Kidney (tissue), 14 donors: Measurements from ENCODE around the gene CKB. TPM values are rescaled to one million over a fixed set of nuclear protein-coding genes. Genes with fewer than 3 reads are reported as not detected.
A peak's percentile ranks its signal among the peaks of the same experiment; 100 is the strongest.

Experiments used
- DNase-seq, 5 donors: peaks; one replicate each; pipeline ENCODE4 v3.0.0-alpha.2; 2013 to 2020
- FAIRE-seq: peaks from 2 replicates; lab custom pipeline; 2012; peaks lifted over from hg19 to GRCh38; lab: Jason Lieb, UNC
- H3K27ac ChIP-seq, 2 donors: one replicate each; pipeline ENCODE4 v1.7.0; 2013; ENCODE audit warnings: low read depth in 2 of 2, low read length in 2 of 2, inconsistent platforms in 1 of 2
- H3K27me3 ChIP-seq: one replicate; pipeline ENCODE4 v1.7.1; 2013; ENCODE audit warnings: low read length, inconsistent platforms; ENCODE audit not compliant: control insufficient read depth, insufficient read depth
- H3K36me3 ChIP-seq, 3 donors: one replicate each; pipeline versions ENCODE4 v1.7.0 to v1.7.1; 2013; ENCODE audit warnings: low read length in 3 of 3, control low read depth in 1 of 3, inconsistent platforms in 1 of 3; ENCODE audit not compliant: insufficient read depth in 3 of 3, control insufficient read depth in 2 of 3
- H3K4me1 ChIP-seq, 3 donors: one replicate each; pipeline versions ENCODE4 v1.7.0 to v1.7.1; 2013; ENCODE audit warnings: low read length in 3 of 3, inconsistent platforms in 1 of 3, low read depth in 1 of 3; ENCODE audit not compliant: control insufficient read depth in 2 of 3, insufficient read depth in 2 of 3
- H3K4me3 ChIP-seq, 3 donors: one replicate each; pipeline versions ENCODE4 v1.7.0 to v1.8.1; 2013; ENCODE audit warnings: low read length in 3 of 3, control low read depth in 1 of 3, inconsistent platforms in 1 of 3
- H3K9ac ChIP-seq, 3 donors: one replicate each; pipeline versions ENCODE4 v1.7.0 to v1.7.1; 2013; ENCODE audit warnings: low read length in 3 of 3, control low read depth in 1 of 3, inconsistent platforms in 1 of 3
- H3K9me3 ChIP-seq, 3 donors: one replicate each; pipeline versions ENCODE4 v1.7.0 to v1.7.1; 2013; ENCODE audit warnings: low read length in 3 of 3, control low read depth in 1 of 3, inconsistent platforms in 1 of 3; ENCODE audit not compliant: control insufficient read depth in 2 of 3, insufficient read depth in 1 of 3
- intact Hi-C: fragments of 100-400 bp; cut with DNase I; formaldehyde crosslinking; loops from one replicate; pipeline ENCODE4 v1.11.1; 2022
- polyA plus RNA-seq: library from polyadenylated mRNA; stranded (reverse); fragments of 350-450 nt; fragmentation: Illumina TruSeq; extraction: RNeasy Lipid Tissue Mini Kit (QIAGEN cat#74804); gene quantifications from one replicate; pipeline ENCODE4 v1.2.3, GENCODE V29; 2014; ENCODE audit warnings: low read depth, low replicate concordance; ENCODE audit not compliant: insufficient read depth
- total RNA-seq: library from RNA; stranded (reverse); fragmentation: NEBNext Ultra II Directional; extraction: Animal tissue kit (Norgen Biotek cat#: 25700); gene quantifications from one replicate; pipeline ENCODE4 v1.2.1, GENCODE V29; 2021
- TF ChIP-seq, protein P1 (sequence below): IDR thresholded peaks from 3 replicates; pipeline ENCODE4 v1.5.1; 2012; ENCODE audit warnings: mild to moderate bottlenecking, moderate library complexity, borderline replicate concordance; ENCODE audit not compliant: insufficient read depth; ENCODE audit errors: extremely low read depth
- donor health status: control.
- donor health status: control.
- donor health status: control.
- donor health status: control.
- donor health status: control.
- donor health status: DM: yes; HTN: yes; CAD: no.
- donor health status: Normal renal cell carcinoma (clear cell type).

The CKB gene
- total and polyA plus RNA-seq, 2 donors from 2014 or later = 539 to 916 TPM

DNA sequence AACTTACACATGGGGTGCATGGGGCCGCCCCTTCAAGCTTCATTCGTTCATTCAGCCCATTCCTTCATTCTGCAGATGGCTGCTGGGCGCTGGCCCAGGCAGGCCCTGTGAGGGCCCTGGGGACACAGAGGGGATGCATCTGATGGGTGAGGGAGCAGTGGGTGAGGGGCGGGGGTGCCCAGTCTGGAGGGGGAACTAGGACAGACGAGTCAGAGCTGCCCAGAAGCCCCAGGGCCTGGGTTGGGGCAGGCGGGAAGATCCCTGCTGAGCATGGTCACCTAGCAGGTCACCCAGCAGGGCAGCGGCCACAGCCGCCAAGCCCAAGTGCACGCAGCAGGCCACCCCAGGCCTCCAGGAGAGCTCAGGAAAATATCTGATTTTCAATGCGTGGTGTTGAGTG lies 20.5 kb upstream of the CKB start:
- no peak for FAIRE-seq
- intact Hi-C loops = no loop called here

DNA sequence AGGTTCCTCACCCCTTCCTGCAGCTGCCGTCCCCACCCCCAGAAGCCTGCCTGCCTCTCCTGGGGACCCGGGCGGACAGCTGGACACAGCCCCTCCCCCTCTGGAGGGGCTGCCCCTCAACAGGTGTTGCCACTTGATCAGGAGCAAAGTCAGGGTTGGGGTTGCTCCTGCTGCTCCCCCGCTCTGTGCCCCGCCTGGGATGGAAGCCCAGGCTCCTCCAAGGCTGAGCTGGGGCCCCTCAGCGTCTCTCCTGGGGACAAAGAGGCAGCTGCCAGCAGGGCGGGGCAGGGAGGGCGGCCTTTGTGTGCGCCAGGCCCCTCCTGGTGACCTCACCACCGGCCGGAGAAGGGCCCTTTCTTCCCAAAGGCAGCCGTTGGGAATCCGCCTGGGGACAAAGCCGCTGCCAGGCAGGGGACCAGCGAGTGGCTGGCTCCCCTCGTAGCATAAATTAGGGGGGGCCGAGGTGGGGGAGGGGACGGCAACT lies 20.0 kb upstream of the CKB start:
- TF ChIP-seq, protein P1, sequence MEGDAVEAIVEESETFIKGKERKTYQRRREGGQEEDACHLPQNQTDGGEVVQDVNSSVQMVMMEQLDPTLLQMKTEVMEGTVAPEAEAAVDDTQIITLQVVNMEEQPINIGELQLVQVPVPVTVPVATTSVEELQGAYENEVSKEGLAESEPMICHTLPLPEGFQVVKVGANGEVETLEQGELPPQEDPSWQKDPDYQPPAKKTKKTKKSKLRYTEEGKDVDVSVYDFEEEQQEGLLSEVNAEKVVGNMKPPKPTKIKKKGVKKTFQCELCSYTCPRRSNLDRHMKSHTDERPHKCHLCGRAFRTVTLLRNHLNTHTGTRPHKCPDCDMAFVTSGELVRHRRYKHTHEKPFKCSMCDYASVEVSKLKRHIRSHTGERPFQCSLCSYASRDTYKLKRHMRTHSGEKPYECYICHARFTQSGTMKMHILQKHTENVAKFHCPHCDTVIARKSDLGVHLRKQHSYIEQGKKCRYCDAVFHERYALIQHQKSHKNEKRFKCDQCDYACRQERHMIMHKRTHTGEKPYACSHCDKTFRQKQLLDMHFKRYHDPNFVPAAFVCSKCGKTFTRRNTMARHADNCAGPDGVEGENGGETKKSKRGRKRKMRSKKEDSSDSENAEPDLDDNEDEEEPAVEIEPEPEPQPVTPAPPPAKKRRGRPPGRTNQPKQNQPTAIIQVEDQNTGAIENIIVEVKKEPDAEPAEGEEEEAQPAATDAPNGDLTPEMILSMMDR = no peak
- Histone ChIP-seq H3K27me3 (no peaks in the 10 kb centered on the region), H3K9ac (no peak overlapping the region), H3K4me3 (no peak overlapping the region), H3K4me1 (peaks cover 0 to 15% (median 0%) of the 10 kb centered on the region in 3 donors), H3K36me3 (no peaks in the 10 kb centered on the region), H3K27ac (no peak overlapping the region), H3K9me3 (no peaks in the 10 kb centered on the region)
- intact Hi-C loops = no loop called here
- DNase-seq = peak in 4 of 5 donors; percentile 65 to 87 (median 81)
- no peak for FAIRE-seq

More for the DNA sequence above, 20.5 kb upstream of the CKB start:
- TF ChIP-seq, protein P1 = no peak
- H3K9ac ChIP-seq = no peak overlapping the region
- peak in 1 of 5 donors; percentile 80 for DNase-seq
- H3K4me1 ChIP-seq = peaks cover 0 to 15% (median 0%) of the 10 kb centered on the region in 3 donors
- H3K4me3 ChIP-seq = no peak overlapping the region
- H3K27me3 ChIP-seq = no peaks in the 10 kb centered on the region
- no peaks in the 10 kb centered on the region for H3K9me3 ChIP-seq
- H3K27ac ChIP-seq = no peak overlapping the region
- H3K36me3 ChIP-seq = no peaks in the 10 kb centered on the region

DNA sequence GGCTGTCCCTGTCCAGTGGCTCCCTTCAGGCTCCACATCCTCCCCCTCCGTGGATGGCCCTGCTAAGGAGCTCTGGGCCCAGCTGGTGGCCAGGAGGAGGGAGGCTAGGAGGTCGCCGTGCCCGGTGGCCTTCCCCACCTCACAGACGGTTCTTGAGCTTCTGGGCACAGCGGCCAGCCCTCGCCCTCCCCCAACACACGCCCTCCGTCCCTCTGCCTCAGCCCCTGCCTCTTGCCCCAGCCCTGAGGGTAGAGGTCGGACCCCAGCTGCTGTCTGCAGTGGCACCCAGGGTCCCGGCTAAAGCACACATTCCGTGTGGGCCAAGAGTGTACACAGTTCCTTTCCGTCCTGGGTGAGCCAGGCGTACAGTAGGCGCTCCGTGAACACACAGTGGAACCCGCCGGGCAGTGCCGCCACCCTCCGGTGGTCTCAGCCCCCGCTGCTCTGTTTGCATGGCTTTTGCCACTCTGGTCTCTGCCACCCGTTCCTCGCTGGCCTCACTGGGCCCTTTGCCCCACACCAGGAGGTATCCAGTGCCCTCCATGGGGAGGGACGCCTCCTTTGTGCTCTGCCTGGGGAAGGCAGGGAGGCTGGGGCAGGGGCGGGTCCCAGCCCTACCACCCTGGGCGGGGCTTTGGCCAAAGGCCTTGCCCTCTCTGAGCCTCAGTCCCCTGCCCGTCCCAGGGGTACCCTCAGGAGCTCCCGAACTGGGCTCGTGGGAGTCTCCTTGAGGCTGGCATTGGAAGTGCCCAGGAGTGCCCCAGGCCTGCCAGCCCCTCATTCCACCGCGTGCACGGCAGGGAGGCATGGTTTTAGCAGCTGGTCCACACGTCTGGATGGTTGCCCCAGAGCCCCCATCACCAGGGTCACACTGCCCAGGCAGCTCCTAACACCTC lies 19.3 kb upstream of the CKB start:
- FAIRE-seq = no peak
- no peak overlapping the region for H3K27ac ChIP-seq
- no peaks in the 10 kb centered on the region for H3K9me3 ChIP-seq
- H3K4me3 ChIP-seq = no peak overlapping the region
- H3K36me3 ChIP-seq = no peaks in the 10 kb centered on the region
- TF ChIP-seq, protein P1 = no peak
- intact Hi-C loops = no loop called here
- peaks cover 0 to 15% (median 0%) of the 10 kb centered on the region in 3 donors for H3K4me1 ChIP-seq
- H3K27me3 ChIP-seq = no peaks in the 10 kb centered on the region
- peak in 3 of 5 donors; percentile 47 to 72 (median 70) for DNase-seq
- no peak overlapping the region for H3K9ac ChIP-seq
